Measurements from ENCODE around the gene UGT2B17. TPM values are rescaled to one million over a fixed set of nuclear protein-coding genes. Genes with fewer than 3 reads are reported as not detected.

UGT2B17 gene
- polyA plus RNA-seq, 1 experiment, result not detected

Other genes starting within 250 kb of the UGT2B17 start
- gene YTHDC1, start 226.2 kb downstream of the UGT2B17 start, polyA plus RNA-seq (2011; rRNA removed), result 40.7 and 48.0 TPM in 2 replicates
- not detected in 2 replicates for gene TMPRSS11E, start 128.9 kb downstream of the UGT2B17 start, polyA plus RNA-seq (2011; rRNA removed)
- gene UGT2B15, start 94.3 kb upstream of the UGT2B17 start, polyA plus RNA-seq (2011; rRNA removed), result not detected in 2 replicates
- not detected in 2 replicates for gene UGT2B10, start 239.7 kb upstream of the UGT2B17 start, polyA plus RNA-seq (2011; rRNA removed)